ENCODE data around the gene NR1H4. TPM values are rescaled to one million over a fixed set of nuclear protein-coding genes. Genes with fewer than 3 reads are reported as not detected.

NR1H4 gene
- total and polyA plus RNA-seq, 2 of the 13 experiments (the other 11 are each of a cell fraction or from before 2014, with no cell fraction given) = 27.3 to 114 TPM

GRCh38 chr12:100515968-100516367 is 42.3 kb downstream of the NR1H4 start:
- Histone ChIP-seq H4K20me1 (ENCODE audit: insufficient read depth, low read length) (no peaks in the 10 kb centered on the region), H2AFZ (ENCODE audit: low read length) (no peak overlapping the region), H3K27me3 (ENCODE audit: control insufficient read depth in 1 of 2, insufficient read depth in 2 of 2, low read length in 2 of 2) (no peaks in the 10 kb centered on the region), H3K4me3 (replicated peaks in 1 of 3; ENCODE audit: insufficient read depth in 1 of 3, low read depth in 2 of 3, low read length in 3 of 3) (no peak overlapping the region), H3K4me2 (ENCODE audit: low read depth, low read length) (no peak overlapping the region), H3K9ac (ENCODE audit: insufficient read depth, low read depth, low read length) (no peak overlapping the region), H3K9me3 (ENCODE audit: low read length) (no peaks in the 10 kb centered on the region), H3K36me3 (replicated peaks in 1 of 2; ENCODE audit: control insufficient read depth in 1 of 2, insufficient read depth in 2 of 2, low read length in 2 of 2) (peaks cover 3 to 57% of the 10 kb centered on the region in 2 experiments; a peak in 4 of 5 replicates), H3K4me1 (ENCODE audit: insufficient read depth, low read length) (peaks cover 31% of the 10 kb centered on the region; the same call in 1 of the 2 replicates), H3K79me2 (ENCODE audit: insufficient read depth, low read length) (no peaks in the 10 kb centered on the region), H3K27ac (ENCODE audit: extremely low read length, insufficient read depth, low read length) (no peak overlapping the region)
- ChIA-PET POLR2A (no interaction called here), CTCF (ENCODE audit: low intra/inter-chr PET ratio, low total read pairs) (no interaction called here)
- intact Hi-C loops (cut with micrococcal nuclease; ENCODE audit: unreplicated experiment) = no loop called here
- ATAC-seq (no peak), FAIRE-seq (no peak), DNase-seq (ENCODE audit: low spot score) (no peak)
- in situ Hi-C loops (cut with HindIII; ENCODE audit: extremely low pct_ligation_motif_present, low pct_unique_long_range_greater_than_20kb) = no loop called here
- 99% methylated on average over 3 of the region's 3 CpGs for WGBS (ENCODE audit: low lambda C conversion rate)
- BruUV-seq (replicated peaks) = no TSS peak
- TF ChIP-seq RBM22 (optimal IDR thresholded peaks at IDR 0.05; ENCODE audit: low read length) = peak; percentile 28
- no peak for TF ChIP-seq ZFYVE20 (CRISPR knock-in tag; IDR thresholded peaks at IDR 0.05; ENCODE audit: borderline replicate concordance, low read depth)

GRCh38 chr12:100518376-100518775 is 44.7 kb downstream of the NR1H4 start:
- BruUV-seq (replicated peaks) = TSS peak; percentile 4
- 100% methylated on average over 1 of the region's 1 CpG for WGBS (ENCODE audit: low lambda C conversion rate)
- peaks cover 22% of the 10 kb centered on the region; the same call in 1 of the 2 replicates for H3K4me1 ChIP-seq (ENCODE audit: insufficient read depth, low read length)
- H4K20me1 ChIP-seq (ENCODE audit: insufficient read depth, low read length) = no peaks in the 10 kb centered on the region
- H3K27me3 ChIP-seq (ENCODE audit: control insufficient read depth in 1 of 2, insufficient read depth in 2 of 2, low read length in 2 of 2) = no peaks in the 10 kb centered on the region
- ChIA-PET POLR2A (no interaction called here), CTCF (ENCODE audit: low intra/inter-chr PET ratio, low total read pairs) (no interaction called here)
- intact Hi-C loops (cut with micrococcal nuclease; ENCODE audit: unreplicated experiment) = no loop called here
- FAIRE-seq (no peak), ATAC-seq (no peak), DNase-seq (ENCODE audit: low spot score) (no peak)
- in situ Hi-C loops (cut with HindIII; ENCODE audit: extremely low pct_ligation_motif_present, low pct_unique_long_range_greater_than_20kb) = no loop called here
- peaks cover 3 to 51% of the 10 kb centered on the region in 2 experiments; a peak in 4 of 5 replicates for H3K36me3 ChIP-seq (replicated peaks in 1 of 2; ENCODE audit: control insufficient read depth in 1 of 2, insufficient read depth in 2 of 2, low read length in 2 of 2)
- H3K9me3 ChIP-seq (ENCODE audit: low read length) = no peaks in the 10 kb centered on the region
- peaks cover 5% of the 10 kb centered on the region for H3K79me2 ChIP-seq (ENCODE audit: insufficient read depth, low read length)
- H3K9ac ChIP-seq (ENCODE audit: insufficient read depth, low read depth, low read length) = no peak overlapping the region
- H3K4me2 ChIP-seq (ENCODE audit: low read depth, low read length) = no peak overlapping the region
- H2AFZ ChIP-seq (ENCODE audit: low read length) = no peak overlapping the region
- no peak overlapping the region for H3K27ac ChIP-seq (ENCODE audit: extremely low read length, insufficient read depth, low read length)
- H3K4me3 ChIP-seq (replicated peaks in 1 of 3; ENCODE audit: insufficient read depth in 1 of 3, low read depth in 2 of 3, low read length in 3 of 3) = no peak overlapping the region
- TF ChIP-seq ZNF263 (CRISPR knock-in tag; IDR thresholded peaks at IDR 0.05) (no peak), FOXP4 (CRISPR knock-in tag; IDR thresholded peaks at IDR 0.05) (no peak), ZNF337 (CRISPR knock-in tag; IDR thresholded peaks at IDR 0.05; ENCODE audit: borderline replicate concordance, low read depth) (no peak), IKZF5 (CRISPR knock-in tag; IDR thresholded peaks at IDR 0.05) (no peak), PHB2 (IDR thresholded peaks at IDR 0.05; ENCODE audit: partially characterized antibody) (no peak), HOXA5 (CRISPR knock-in tag; IDR thresholded peaks at IDR 0.05) (no peak), ZBTB26 (CRISPR knock-in tag; IDR thresholded peaks at IDR 0.05; ENCODE audit: borderline replicate concordance) (no peak), ZSCAN22 (CRISPR knock-in tag; IDR thresholded peaks at IDR 0.05) (no peak), NFYB (CRISPR knock-in tag; IDR thresholded peaks at IDR 0.05) (no peak), ZNF20 (CRISPR knock-in tag; IDR thresholded peaks at IDR 0.05) (no peak), MEIS2 (CRISPR knock-in tag; IDR thresholded peaks at IDR 0.05) (no peak), IRX3 (CRISPR knock-in tag; IDR thresholded peaks at IDR 0.05; ENCODE audit: borderline replicate concordance, low read depth) (no peak)
- TF ChIP-seq, protein P1, sequence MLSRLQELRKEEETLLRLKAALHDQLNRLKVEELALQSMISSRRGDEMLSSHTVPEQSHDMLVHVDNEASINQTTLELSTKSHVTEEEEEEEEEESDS (CRISPR knock-in tag; IDR thresholded peaks at IDR 0.05; ENCODE audit: borderline replicate concordance) = no peak
